ENCODE measurements around the gene TEPSIN.

Gene TEPSIN

GRCh38 chr17:81197831-81198490 is 40.9 kb downstream of the TEPSIN start:
- DNase-seq (ENCODE audit: low read depth in 2 of 2): no peak

- no peak for DNase-seq (ENCODE audit: low read depth in 2 of 2)
Observed at GRCh38 chr17:81197409-81197795, 41.5 kb downstream of the TEPSIN start.

- DNase-seq (ENCODE audit: low read depth in 2 of 2): no peak
Observed at GRCh38 chr17:81196505-81197408, 42.1 kb downstream of the TEPSIN start.

- DNase-seq (ENCODE audit: low read depth in 2 of 2): no peak
Observed at GRCh38 chr17:81195941-81196495, 42.8 kb downstream of the TEPSIN start.

GRCh38 chr17:81194941-81195901 is 43.6 kb downstream of the TEPSIN start:
- DNase-seq (ENCODE audit: low read depth in 2 of 2): no peak

GRCh38 chr17:81194225-81194760 is 44.6 kb downstream of the TEPSIN start:
- DNase-seq (ENCODE audit: low read depth in 2 of 2): no peak

- DNase-seq (ENCODE audit: low read depth in 2 of 2): no peak
Observed at GRCh38 chr17:81193470-81194224, 45.2 kb downstream of the TEPSIN start.

GRCh38 chr17:81193051-81193410 is 45.8 kb downstream of the TEPSIN start:
- DNase-seq (ENCODE audit: low read depth in 2 of 2): no peak

- no peak for DNase-seq (ENCODE audit: low read depth in 2 of 2)
Observed at GRCh38 chr17:81192386-81193050, 46.3 kb downstream of the TEPSIN start.

- DNase-seq (ENCODE audit: low read depth in 2 of 2): no peak
Observed at GRCh38 chr17:81191646-81192045, 47.2 kb downstream of the TEPSIN start.

GRCh38 chr17:81191116-81191515 is 47.7 kb downstream of the TEPSIN start:
- DNase-seq (ENCODE audit: low read depth in 2 of 2): no peak

GRCh38 chr17:81190591-81190990 is 48.3 kb downstream of the TEPSIN start:
- DNase-seq (ENCODE audit: low read depth in 2 of 2): no peak

GRCh38 chr17:81189670-81190530 is 49.0 kb downstream of the TEPSIN start:
- DNase-seq (ENCODE audit: low read depth in 2 of 2): no peak

GRCh38 chr17:81189016-81189415 is 49.8 kb downstream of the TEPSIN start:
- DNase-seq (ENCODE audit: low read depth in 2 of 2): no peak

GRCh38 chr17:81188491-81188840 is 50.4 kb downstream of the TEPSIN start:
- no peak for DNase-seq (ENCODE audit: low read depth in 2 of 2)

- no peak for DNase-seq (ENCODE audit: low read depth in 2 of 2)
Observed at GRCh38 chr17:81187586-81188490, 51.0 kb downstream of the TEPSIN start.

GRCh38 chr17:81187120-81187519 is 51.7 kb downstream of the TEPSIN start:
- no peak for DNase-seq (ENCODE audit: low read depth in 2 of 2)

- no peak for DNase-seq (ENCODE audit: low read depth in 2 of 2)
Observed at GRCh38 chr17:81186203-81186602, 52.7 kb downstream of the TEPSIN start.
